GM06990 (cell line): ENCODE results near the gene GRIK4.

Experiments used
- DNase-seq: peaks from one replicate; pipeline ENCODE4 v3.0.0-alpha.2; 2011; ENCODE audit not compliant: insufficient read length; ENCODE audit errors: extremely low read depth
- H3K27me3 ChIP-seq: replicated peaks from 2 replicates; pipeline ENCODE4 v1.6.0; 2011; ENCODE audit warnings: low read length; ENCODE audit not compliant: control insufficient read depth, insufficient read depth
- H3K36me3 ChIP-seq: 2 replicates; pipeline ENCODE4 v1.5.1; 2011; ENCODE audit warnings: low read length; ENCODE audit not compliant: control insufficient read depth, insufficient read depth
- H3K4me3 ChIP-seq: replicated peaks from 2 replicates; pipeline ENCODE4 v1.5.1; 2011; ENCODE audit warnings: low read depth, mild to moderate bottlenecking, control low read depth, low read length
- CTCF ChIP-seq: IDR thresholded peaks from 2 replicates; pipeline ENCODE4 v1.5.1; 2011; ENCODE audit warnings: low read length, control low read depth, mild to moderate bottlenecking, inconsistent platforms; ENCODE audit not compliant: insufficient read depth, poor library complexity, severe bottlenecking

Gene GRIK4

GRCh38 chr11:120704256-120704750 lies 192.8 kb downstream of the GRIK4 start:
- Histone ChIP-seq H3K4me3 (no peak overlapping the region), H3K36me3 (no peaks in the 10 kb centered on the region), H3K27me3 (no peaks in the 10 kb centered on the region)
- no peak for DNase-seq
- no peak for TF ChIP-seq CTCF

GRCh38 chr11:120706257-120706656 lies 194.7 kb downstream of the GRIK4 start:
- Histone ChIP-seq H3K4me3 (no peak overlapping the region), H3K36me3 (no peaks in the 10 kb centered on the region), H3K27me3 (no peaks in the 10 kb centered on the region)
- no peak for DNase-seq
- no peak for TF ChIP-seq CTCF

GRCh38 chr11:120707098-120707497 lies 195.6 kb downstream of the GRIK4 start:
- Histone ChIP-seq H3K36me3 (no peaks in the 10 kb centered on the region), H3K4me3 (no peak overlapping the region), H3K27me3 (no peaks in the 10 kb centered on the region)
- DNase-seq: no peak
- no peak for TF ChIP-seq CTCF

GRCh38 chr11:120707663-120708062 lies 196.1 kb downstream of the GRIK4 start:
- DNase-seq: no peak
- Histone ChIP-seq H3K27me3 (no peaks in the 10 kb centered on the region), H3K36me3 (no peaks in the 10 kb centered on the region), H3K4me3 (no peak overlapping the region)
- TF ChIP-seq CTCF: no peak

GRCh38 chr11:120708511-120709183 lies 197.1 kb downstream of the GRIK4 start:
- Histone ChIP-seq H3K27me3 (no peaks in the 10 kb centered on the region), H3K4me3 (no peak overlapping the region), H3K36me3 (no peaks in the 10 kb centered on the region)
- no peak for DNase-seq
- no peak for TF ChIP-seq CTCF

GRCh38 chr11:120709808-120710207 lies 198.3 kb downstream of the GRIK4 start:
- TF ChIP-seq CTCF: no peak
- H3K27me3 ChIP-seq: no peaks in the 10 kb centered on the region
- no peaks in the 10 kb centered on the region for H3K36me3 ChIP-seq
- H3K4me3 ChIP-seq: no peak overlapping the region
- DNase-seq: peak; percentile 79
